Astrocyte (in vitro differentiated cells and primary cell): ENCODE data around the gene CDC16. TPM values are rescaled to one million over a fixed set of nuclear protein-coding genes. Genes with fewer than 3 reads are reported as not detected.

Experiments used
- DNase-seq: peaks from one replicate; pipeline ENCODE4 v3.0.0-alpha.2; 2010; ENCODE audit warnings: low read depth
- FAIRE-seq: peaks from 2 replicates; lab custom pipeline; 2011; peaks lifted over from hg19 to GRCh38; lab: Jason Lieb, UNC
- H2AFZ ChIP-seq: 2 replicates; pipeline ENCODE4 v1.6.0; 2012; ENCODE audit warnings: low read depth, low read length, inconsistent platforms
- H3K27ac ChIP-seq: 2 replicates; pipeline ENCODE4 v1.5.1; 2011; ENCODE audit warnings: low read depth, low read length, inconsistent platforms
- H3K27me3 ChIP-seq: 2 replicates; pipeline ENCODE4 v1.6.0; 2011; ENCODE audit warnings: low read length, inconsistent platforms; ENCODE audit not compliant: insufficient read depth
- H3K36me3 ChIP-seq: 2 replicates; pipeline ENCODE4 v1.5.1; 2011; ENCODE audit warnings: low read length, inconsistent platforms; ENCODE audit not compliant: insufficient read depth
- H3K4me1 ChIP-seq: 2 replicates; pipeline ENCODE4 v1.5.1; 2011; ENCODE audit warnings: low read length, inconsistent platforms; ENCODE audit not compliant: insufficient read depth
- H3K4me2 ChIP-seq: 2 replicates; pipeline ENCODE4 v1.6.0; 2012; ENCODE audit warnings: low read length, inconsistent platforms
- H3K4me3 ChIP-seq: 2 replicates; pipeline ENCODE4 v1.5.1; 2011; ENCODE audit warnings: low read depth, mild to moderate bottlenecking, low read length, inconsistent platforms; ENCODE audit not compliant: insufficient read depth
- H3K79me2 ChIP-seq: 2 replicates; pipeline ENCODE4 v1.6.0; 2012; ENCODE audit warnings: mild to moderate bottlenecking, low read length, inconsistent platforms; ENCODE audit not compliant: insufficient read depth
- H3K9ac ChIP-seq: 2 replicates; pipeline ENCODE4 v1.6.0; 2012; ENCODE audit warnings: mild to moderate bottlenecking, low read length, inconsistent platforms
- H3K9me3 ChIP-seq: 2 replicates; pipeline ENCODE4 v1.5.1; 2012; ENCODE audit warnings: low read depth, mild to moderate bottlenecking, low read length, inconsistent platforms; ENCODE audit not compliant: insufficient read depth
- H4K20me1 ChIP-seq: 2 replicates; pipeline ENCODE4 v1.6.0; 2012; ENCODE audit warnings: low read length, inconsistent platforms; ENCODE audit not compliant: insufficient read depth
- H3K27ac Mint-ChIP-seq: one replicate; pipeline ENCODE4 v1.8.0; 2021; ENCODE audit warnings: mild to moderate bottlenecking, mixed read lengths; ENCODE audit not compliant: unreplicated experiment
- H3K27me3 Mint-ChIP-seq: one replicate; pipeline ENCODE4 v1.8.0; 2021; ENCODE audit warnings: low read depth, mixed read lengths; ENCODE audit not compliant: unreplicated experiment
- H3K36me3 Mint-ChIP-seq: one replicate; pipeline ENCODE4 v1.8.0; 2021; ENCODE audit warnings: low read depth, mixed read lengths; ENCODE audit not compliant: unreplicated experiment
- H3K4me1 Mint-ChIP-seq: one replicate; pipeline ENCODE4 v1.8.0; 2021; ENCODE audit warnings: low read depth, mixed read lengths; ENCODE audit not compliant: unreplicated experiment
- H3K4me3 Mint-ChIP-seq: one replicate; pipeline ENCODE4 v1.8.0; 2021; ENCODE audit warnings: mild to moderate bottlenecking, moderate library complexity, mixed read lengths; ENCODE audit not compliant: unreplicated experiment
- H3K9me3 Mint-ChIP-seq: one replicate; pipeline ENCODE4 v1.8.0; 2021; ENCODE audit warnings: mild to moderate bottlenecking, mixed read lengths; ENCODE audit not compliant: unreplicated experiment
- EZH2 ChIP-seq: IDR thresholded peaks from 2 replicates; pipeline ENCODE4 v1.6.1; 2012; ENCODE audit warnings: mild to moderate bottlenecking, low read length, inconsistent platforms; ENCODE audit not compliant: insufficient read depth
- microRNA-seq: library from miRNA; unstranded; fragments of <30 nt; microRNA quantifications from one replicate; pipeline ENCODE4 v1.2.0, GENCODE V29; 2020
- total RNA-seq: library from RNA; stranded (reverse); gene quantifications from 2 replicates; pipeline ENCODE4 v1.2.1, GENCODE V29; 2021
- TF ChIP-seq, protein P1 (sequence below): IDR thresholded peaks from 2 replicates; pipeline ENCODE4 v1.5.1; 2011; ENCODE audit warnings: low read depth, mild to moderate bottlenecking, inconsistent platforms, low read length, moderate library complexity; ENCODE audit not compliant: insufficient read depth

CDC16 gene
- total RNA-seq, 1 donor from 2014 or later, result 77.0 TPM

DNA sequence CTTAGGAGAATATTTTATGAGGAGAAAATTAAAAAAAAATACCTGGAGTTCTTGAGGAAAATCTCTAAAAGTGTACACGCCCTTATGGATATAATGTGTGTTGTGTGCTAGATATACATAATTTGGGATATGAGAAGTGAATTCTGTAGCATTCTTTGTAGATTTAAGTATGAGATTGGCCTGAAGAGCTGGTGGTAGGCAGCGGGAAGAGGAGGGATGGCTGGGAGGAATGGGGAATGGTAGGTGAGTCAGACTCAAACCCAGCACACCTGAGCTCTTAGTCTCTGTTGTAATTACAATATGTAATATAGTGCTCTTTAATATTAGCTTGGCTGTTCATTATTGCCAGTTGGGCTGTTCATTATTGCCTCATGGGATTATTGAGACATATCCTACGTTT is 86.6 kb downstream of the CDC16 start:
- no peak for TF ChIP-seq EZH2
- TF ChIP-seq, protein P1, sequence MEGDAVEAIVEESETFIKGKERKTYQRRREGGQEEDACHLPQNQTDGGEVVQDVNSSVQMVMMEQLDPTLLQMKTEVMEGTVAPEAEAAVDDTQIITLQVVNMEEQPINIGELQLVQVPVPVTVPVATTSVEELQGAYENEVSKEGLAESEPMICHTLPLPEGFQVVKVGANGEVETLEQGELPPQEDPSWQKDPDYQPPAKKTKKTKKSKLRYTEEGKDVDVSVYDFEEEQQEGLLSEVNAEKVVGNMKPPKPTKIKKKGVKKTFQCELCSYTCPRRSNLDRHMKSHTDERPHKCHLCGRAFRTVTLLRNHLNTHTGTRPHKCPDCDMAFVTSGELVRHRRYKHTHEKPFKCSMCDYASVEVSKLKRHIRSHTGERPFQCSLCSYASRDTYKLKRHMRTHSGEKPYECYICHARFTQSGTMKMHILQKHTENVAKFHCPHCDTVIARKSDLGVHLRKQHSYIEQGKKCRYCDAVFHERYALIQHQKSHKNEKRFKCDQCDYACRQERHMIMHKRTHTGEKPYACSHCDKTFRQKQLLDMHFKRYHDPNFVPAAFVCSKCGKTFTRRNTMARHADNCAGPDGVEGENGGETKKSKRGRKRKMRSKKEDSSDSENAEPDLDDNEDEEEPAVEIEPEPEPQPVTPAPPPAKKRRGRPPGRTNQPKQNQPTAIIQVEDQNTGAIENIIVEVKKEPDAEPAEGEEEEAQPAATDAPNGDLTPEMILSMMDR, result no peak
- no peaks in the 10 kb centered on the region for H3K9me3 ChIP-seq
- peaks cover 10% of the 10 kb centered on the region for H3K9me3 Mint-ChIP-seq
- no peak overlapping the region for H3K4me3 ChIP-seq
- peaks cover 17% of the 10 kb centered on the region for H3K4me1 Mint-ChIP-seq
- H3K4me2 ChIP-seq, result no peak overlapping the region
- H3K79me2 ChIP-seq, result peaks cover 90% of the 10 kb centered on the region
- H3K27ac ChIP-seq, result no peak overlapping the region
- no peak for DNase-seq
- H3K27me3 Mint-ChIP-seq, result no peaks in the 10 kb centered on the region
- no peaks in the 10 kb centered on the region for H3K27me3 ChIP-seq
- no peak for FAIRE-seq
- H3K4me3 Mint-ChIP-seq, result no peak overlapping the region
- peaks cover 66% of the 10 kb centered on the region for H4K20me1 ChIP-seq
- H3K4me1 ChIP-seq, result peaks cover 22% of the 10 kb centered on the region
- no peak overlapping the region for H2AFZ ChIP-seq
- H3K36me3 Mint-ChIP-seq, result peaks cover 51% of the 10 kb centered on the region
- H3K36me3 ChIP-seq, result peaks cover 47% of the 10 kb centered on the region
- H3K9ac ChIP-seq, result no peak overlapping the region
- H3K27ac Mint-ChIP-seq, result no peak overlapping the region

Small RNAs within 50 kb of the gene (microRNA-seq; reads per million reads assigned to microRNA genes)
- gene MIR4502, result not detected
- not detected for gene MIR548AR

Other genes starting within 250 kb of the CDC16 start
- gene RASA3, start 102.3 kb upstream of the CDC16 start, total RNA-seq, result 41.1 and 41.4 TPM in 2 replicates
- gene CFAP97D2, start 55.6 kb upstream of the CDC16 start, total RNA-seq, result not detected in 2 replicates
- 37.5 and 44.8 TPM in 2 replicates for gene UPF3A, start 46.7 kb downstream of the CDC16 start, total RNA-seq
- gene CHAMP1, start 79.6 kb downstream of the CDC16 start, total RNA-seq, result 23.9 and 26.8 TPM in 2 replicates